Measurements from ENCODE around the gene CTBP2.

CTBP2 gene

GRCh38 chr10:124941823-124942222 lies 218.5 kb downstream of the CTBP2 start, which contains the start of gene ZRANB1:
Gene ZRANB1 (plus strand): TSS chr10:124942123. CDS start chr10:124942494, 371 bp downstream.
- DNase-seq (ENCODE audit: low spot score) = no peak

GRCh38 chr10:124939290-124939689 lies 221.1 kb downstream of the CTBP2 start:
- no peak for DNase-seq (ENCODE audit: low spot score)

- DNase-seq (ENCODE audit: low spot score) = no peak
Measured at GRCh38 chr10:124936813-124937212, 223.6 kb downstream of the CTBP2 start.

GRCh38 chr10:124935946-124936345 lies 224.4 kb downstream of the CTBP2 start:
- no peak for DNase-seq (ENCODE audit: low spot score)
